Liver (tissue), 9 donors: ENCODE measurements around the gene ABCC3. TPM values are rescaled to one million over a fixed set of nuclear protein-coding genes. Genes with fewer than 3 reads are reported as not detected.

Experiments
- DNase-seq: peaks from one replicate; pipeline ENCODE4 v3.0.0-alpha.2; 2017; ENCODE audit warnings: low spot score
- H3K27ac ChIP-seq, 2 donors: one replicate each; pipeline ENCODE4 v1.7.0; 2013; ENCODE audit warnings: inconsistent platforms in 2 of 2, low read length in 2 of 2, control low read depth in 1 of 2, low read depth in 1 of 2, mild to moderate bottlenecking in 1 of 2
- H3K27me3 ChIP-seq, 4 donors: one replicate each; pipeline versions ENCODE4 v1.6.1 to v1.7.0; 2013; ENCODE audit warnings: low read length in 3 of 4, inconsistent platforms in 1 of 4, mild to moderate bottlenecking in 1 of 4, moderate library complexity in 1 of 4; ENCODE audit not compliant: control insufficient read depth in 4 of 4, insufficient read depth in 4 of 4
- H3K36me3 ChIP-seq, 4 donors: one replicate each; pipeline versions ENCODE4 v1.6.1 to v1.7.0; 2013; ENCODE audit warnings: low read length in 3 of 4, mild to moderate bottlenecking in 3 of 4, low read depth in 1 of 4, moderate library complexity in 1 of 4; ENCODE audit not compliant: control insufficient read depth in 4 of 4, insufficient read depth in 3 of 4
- H3K4me1 ChIP-seq, 4 donors: one replicate each; pipeline versions ENCODE4 v1.6.1 to v1.7.0; 2013; ENCODE audit warnings: low read length in 3 of 4, mild to moderate bottlenecking in 3 of 4, moderate library complexity in 1 of 4; ENCODE audit not compliant: control insufficient read depth in 4 of 4, insufficient read depth in 4 of 4
- H3K4me3 ChIP-seq, 3 donors: one replicate each; pipeline versions ENCODE4 v1.6.1 to v1.7.0; 2013; ENCODE audit warnings: low read length in 3 of 3, control low read depth in 1 of 3, low read depth in 1 of 3, mild to moderate bottlenecking in 1 of 3
- H3K9ac ChIP-seq, 2 donors: one replicate each; pipeline ENCODE4 v1.7.0; 2013; ENCODE audit warnings: low read length in 2 of 2, mild to moderate bottlenecking in 2 of 2, moderate library complexity in 2 of 2, control low read depth in 1 of 2, low read depth in 1 of 2
- H3K9me3 ChIP-seq, 4 donors: one replicate each; pipeline versions ENCODE4 v1.6.1 to v1.7.0; 2013; ENCODE audit warnings: low read length in 3 of 4; ENCODE audit not compliant: control insufficient read depth in 4 of 4
- FOXA1 ChIP-seq: IDR thresholded peaks from 2 replicates; pipeline ENCODE4 v1.6.1; 2016; ENCODE audit warnings: antibody characterized with exemption
- FOXA2 ChIP-seq: IDR thresholded peaks from 2 replicates; pipeline ENCODE4 v1.6.1; 2016; ENCODE audit warnings: antibody characterized with exemption
- GABPA ChIP-seq, 2 donors: IDR thresholded peaks in 1 of 2; conservative IDR thresholded peaks in 1 of 2; 2 replicates each; pipeline ENCODE4 v1.6.1; 2016; ENCODE audit warnings: antibody characterized with exemption in 2 of 2, mild to moderate bottlenecking in 1 of 2, moderate library complexity in 1 of 2
- HNF4A ChIP-seq, 2 donors: conservative IDR thresholded peaks; 2 replicates each; pipeline ENCODE4 v1.6.1; 2016; ENCODE audit warnings: antibody characterized with exemption in 2 of 2, mild to moderate bottlenecking in 2 of 2
- HNF4G ChIP-seq: IDR thresholded peaks from 2 replicates; pipeline ENCODE4 v1.6.1; 2016; ENCODE audit warnings: antibody characterized with exemption
- JUND ChIP-seq, 2 donors: IDR thresholded peaks; 2 replicates each; pipeline ENCODE4 v1.6.1; 2016; ENCODE audit warnings: antibody characterized with exemption in 2 of 2
- NR2F2 ChIP-seq: IDR thresholded peaks from 2 replicates; pipeline ENCODE4 v1.6.1; 2016; ENCODE audit warnings: antibody characterized with exemption
- RAD21 ChIP-seq, 2 donors: IDR thresholded peaks; 2 replicates each; pipeline ENCODE4 v1.6.1; 2016; ENCODE audit warnings: antibody characterized with exemption in 2 of 2, mild to moderate bottlenecking in 2 of 2
- RXRA ChIP-seq, 2 donors: IDR thresholded peaks; 2 replicates each; pipeline ENCODE4 v1.6.1; 2017 to 2018; ENCODE audit warnings: antibody characterized with exemption in 2 of 2, mild to moderate bottlenecking in 1 of 2
- SP1 ChIP-seq: IDR thresholded peaks from 2 replicates; pipeline ENCODE4 v1.6.1; 2018; ENCODE audit warnings: antibody characterized with exemption, mild to moderate bottlenecking
- TAF1 ChIP-seq: conservative IDR thresholded peaks from 2 replicates; pipeline ENCODE4 v1.6.1; 2016; ENCODE audit warnings: antibody characterized with exemption, mild to moderate bottlenecking
- WGBS: extraction: QIAGEN DNeasy Blood & Tissue Kit; methylation state at CpG from one replicate; pipeline ENCODE4 v1.1.7; 2013; 5-methylcytosine and 5-hydroxymethylcytosine counted together
- polyA plus RNA-seq, 2 donors: library from polyadenylated mRNA; stranded (reverse) in 1 of 2; unstranded in 1 of 2; fragments of 200-250 nt in 1 of 2; fragments of >200 nt in 1 of 2; fragmentation: Nextera tagmentation in 1 of 2; extraction: Ambion mirVana in 1 of 2; gene quantifications; one replicate each; pipeline versions ENCODE4 v1.2.1 to v1.2.3, GENCODE V29; 2013 to 2015
- total RNA-seq, 2 donors: library from RNA; depleted of rRNA; stranded (reverse); fragments of >200 nt; gene quantifications; one replicate each; pipeline ENCODE4 v1.2.3, GENCODE V29; 2014
- TF ChIP-seq, protein P1 (sequence below): IDR thresholded peaks from 2 replicates; pipeline ENCODE4 v1.6.1; 2016; ENCODE audit warnings: antibody characterized with exemption
- TF ChIP-seq, protein P2 (sequence below): IDR thresholded peaks from 2 replicates; pipeline ENCODE4 v1.6.1; 2016; ENCODE audit warnings: antibody characterized with exemption
- TF ChIP-seq, protein P3 (sequence below): IDR thresholded peaks from 2 replicates; pipeline ENCODE4 v1.6.1; 2016; ENCODE audit warnings: antibody characterized with exemption, mild to moderate bottlenecking
- TF ChIP-seq, protein P4 (sequence below): fragments of 150-350 bp; IDR thresholded peaks from 2 replicates; pipeline ENCODE4 v1.5.1; 2017; ENCODE audit warnings: improper control_type of control experiment, low read depth, low read length; ENCODE audit not compliant: missing input control
- TF ChIP-seq, protein P5 (sequence below): IDR thresholded peaks from 2 replicates; pipeline ENCODE4 v1.6.1; 2016; ENCODE audit warnings: antibody characterized with exemption
- donor health status: healthy.
- donor health status: healthy.
- donor health status: healthy.
- donor health status: healthy.
- donor health status: healthy.

Gene ABCC3
- total and polyA plus RNA-seq, 4 donors, result 10.5 to 197 (median 80.5) TPM

DNA sequence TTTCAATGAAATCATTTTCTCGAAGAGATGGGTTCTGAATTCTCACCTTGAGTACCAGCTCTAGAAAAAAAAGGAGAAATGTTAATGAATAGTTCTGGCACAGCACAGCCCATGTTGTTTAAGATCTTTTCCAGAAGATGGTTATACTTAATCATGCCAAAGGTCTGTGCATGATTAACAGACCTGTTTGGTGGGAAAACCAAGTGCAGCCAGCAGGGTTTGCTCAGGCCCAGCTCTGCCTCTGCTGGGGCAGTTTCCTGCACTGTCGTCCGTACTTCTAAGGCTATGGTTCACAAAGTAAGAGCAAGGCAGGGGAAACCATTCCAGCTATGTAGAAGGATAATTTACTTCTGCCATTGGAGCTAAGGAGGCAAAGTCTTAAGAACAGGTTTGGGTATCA, 62.4 kb downstream of the ABCC3 start:
- Histone ChIP-seq H3K9me3 (no peaks in the 10 kb centered on the region), H3K27ac (no peak overlapping the region), H3K9ac (no peak overlapping the region), H3K4me3 (no peak overlapping the region), H3K36me3 (peaks cover 9 to 38% (median 32%) of the 10 kb centered on the region in 4 donors), H3K4me1 (peaks cover 6 to 27% (median 26%) of the 10 kb centered on the region in 4 donors), H3K27me3 (no peaks in the 10 kb centered on the region)
- DNase-seq, result no peak
- TF ChIP-seq RAD21 (IDR thresholded peaks at IDR 0.05), result no peak
- no peak for TF ChIP-seq TAF1
- no peak for TF ChIP-seq FOXA2
- TF ChIP-seq GABPA (IDR thresholded peaks at IDR 0.05 in 1 of 2, conservative IDR thresholded peaks at IDR 0.05 in 1 of 2), result no peak
- TF ChIP-seq FOXA1, result no peak
- TF ChIP-seq, protein P1, sequence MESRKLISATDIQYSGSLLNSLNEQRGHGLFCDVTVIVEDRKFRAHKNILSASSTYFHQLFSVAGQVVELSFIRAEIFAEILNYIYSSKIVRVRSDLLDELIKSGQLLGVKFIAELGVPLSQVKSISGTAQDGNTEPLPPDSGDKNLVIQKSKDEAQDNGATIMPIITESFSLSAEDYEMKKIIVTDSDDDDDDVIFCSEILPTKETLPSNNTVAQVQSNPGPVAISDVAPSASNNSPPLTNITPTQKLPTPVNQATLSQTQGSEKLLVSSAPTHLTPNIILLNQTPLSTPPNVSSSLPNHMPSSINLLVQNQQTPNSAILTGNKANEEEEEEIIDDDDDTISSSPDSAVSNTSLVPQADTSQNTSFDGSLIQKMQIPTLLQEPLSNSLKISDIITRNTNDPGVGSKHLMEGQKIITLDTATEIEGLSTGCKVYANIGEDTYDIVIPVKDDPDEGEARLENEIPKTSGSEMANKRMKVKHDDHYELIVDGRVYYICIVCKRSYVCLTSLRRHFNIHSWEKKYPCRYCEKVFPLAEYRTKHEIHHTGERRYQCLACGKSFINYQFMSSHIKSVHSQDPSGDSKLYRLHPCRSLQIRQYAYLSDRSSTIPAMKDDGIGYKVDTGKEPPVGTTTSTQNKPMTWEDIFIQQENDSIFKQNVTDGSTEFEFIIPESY, result no peak
- no peak for TF ChIP-seq JUND (IDR thresholded peaks at IDR 0.05)
- TF ChIP-seq, protein P2, sequence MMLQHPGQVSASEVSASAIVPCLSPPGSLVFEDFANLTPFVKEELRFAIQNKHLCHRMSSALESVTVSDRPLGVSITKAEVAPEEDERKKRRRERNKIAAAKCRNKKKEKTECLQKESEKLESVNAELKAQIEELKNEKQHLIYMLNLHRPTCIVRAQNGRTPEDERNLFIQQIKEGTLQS, result no peak
- no peak for TF ChIP-seq HNF4A (conservative IDR thresholded peaks at IDR 0.05)
- TF ChIP-seq SP1, result no peak
- TF ChIP-seq RXRA (IDR thresholded peaks at IDR 0.05), result no peak
- TF ChIP-seq, protein P3, sequence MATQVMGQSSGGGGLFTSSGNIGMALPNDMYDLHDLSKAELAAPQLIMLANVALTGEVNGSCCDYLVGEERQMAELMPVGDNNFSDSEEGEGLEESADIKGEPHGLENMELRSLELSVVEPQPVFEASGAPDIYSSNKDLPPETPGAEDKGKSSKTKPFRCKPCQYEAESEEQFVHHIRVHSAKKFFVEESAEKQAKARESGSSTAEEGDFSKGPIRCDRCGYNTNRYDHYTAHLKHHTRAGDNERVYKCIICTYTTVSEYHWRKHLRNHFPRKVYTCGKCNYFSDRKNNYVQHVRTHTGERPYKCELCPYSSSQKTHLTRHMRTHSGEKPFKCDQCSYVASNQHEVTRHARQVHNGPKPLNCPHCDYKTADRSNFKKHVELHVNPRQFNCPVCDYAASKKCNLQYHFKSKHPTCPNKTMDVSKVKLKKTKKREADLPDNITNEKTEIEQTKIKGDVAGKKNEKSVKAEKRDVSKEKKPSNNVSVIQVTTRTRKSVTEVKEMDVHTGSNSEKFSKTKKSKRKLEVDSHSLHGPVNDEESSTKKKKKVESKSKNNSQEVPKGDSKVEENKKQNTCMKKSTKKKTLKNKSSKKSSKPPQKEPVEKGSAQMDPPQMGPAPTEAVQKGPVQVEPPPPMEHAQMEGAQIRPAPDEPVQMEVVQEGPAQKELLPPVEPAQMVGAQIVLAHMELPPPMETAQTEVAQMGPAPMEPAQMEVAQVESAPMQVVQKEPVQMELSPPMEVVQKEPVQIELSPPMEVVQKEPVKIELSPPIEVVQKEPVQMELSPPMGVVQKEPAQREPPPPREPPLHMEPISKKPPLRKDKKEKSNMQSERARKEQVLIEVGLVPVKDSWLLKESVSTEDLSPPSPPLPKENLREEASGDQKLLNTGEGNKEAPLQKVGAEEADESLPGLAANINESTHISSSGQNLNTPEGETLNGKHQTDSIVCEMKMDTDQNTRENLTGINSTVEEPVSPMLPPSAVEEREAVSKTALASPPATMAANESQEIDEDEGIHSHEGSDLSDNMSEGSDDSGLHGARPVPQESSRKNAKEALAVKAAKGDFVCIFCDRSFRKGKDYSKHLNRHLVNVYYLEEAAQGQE, result no peak
- no peak for TF ChIP-seq NR2F2
- no peak for TF ChIP-seq HNF4G
- TF ChIP-seq, protein P4, sequence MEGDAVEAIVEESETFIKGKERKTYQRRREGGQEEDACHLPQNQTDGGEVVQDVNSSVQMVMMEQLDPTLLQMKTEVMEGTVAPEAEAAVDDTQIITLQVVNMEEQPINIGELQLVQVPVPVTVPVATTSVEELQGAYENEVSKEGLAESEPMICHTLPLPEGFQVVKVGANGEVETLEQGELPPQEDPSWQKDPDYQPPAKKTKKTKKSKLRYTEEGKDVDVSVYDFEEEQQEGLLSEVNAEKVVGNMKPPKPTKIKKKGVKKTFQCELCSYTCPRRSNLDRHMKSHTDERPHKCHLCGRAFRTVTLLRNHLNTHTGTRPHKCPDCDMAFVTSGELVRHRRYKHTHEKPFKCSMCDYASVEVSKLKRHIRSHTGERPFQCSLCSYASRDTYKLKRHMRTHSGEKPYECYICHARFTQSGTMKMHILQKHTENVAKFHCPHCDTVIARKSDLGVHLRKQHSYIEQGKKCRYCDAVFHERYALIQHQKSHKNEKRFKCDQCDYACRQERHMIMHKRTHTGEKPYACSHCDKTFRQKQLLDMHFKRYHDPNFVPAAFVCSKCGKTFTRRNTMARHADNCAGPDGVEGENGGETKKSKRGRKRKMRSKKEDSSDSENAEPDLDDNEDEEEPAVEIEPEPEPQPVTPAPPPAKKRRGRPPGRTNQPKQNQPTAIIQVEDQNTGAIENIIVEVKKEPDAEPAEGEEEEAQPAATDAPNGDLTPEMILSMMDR, result no peak
- TF ChIP-seq, protein P5, sequence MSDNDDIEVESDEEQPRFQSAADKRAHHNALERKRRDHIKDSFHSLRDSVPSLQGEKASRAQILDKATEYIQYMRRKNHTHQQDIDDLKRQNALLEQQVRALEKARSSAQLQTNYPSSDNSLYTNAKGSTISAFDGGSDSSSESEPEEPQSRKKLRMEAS, result no peak
- 80% methylated on average over 3 of the region's 3 CpGs for WGBS
